Renal pelvis (tissue), 4 donors: ENCODE data around the gene PTGIR. TPM values are rescaled to one million over a fixed set of nuclear protein-coding genes. Genes with fewer than 3 reads are reported as not detected.

ENCODE experiments used
- DNase-seq: peaks from one replicate; pipeline ENCODE4 v3.0.0-alpha.2; 2013
- polyA plus RNA-seq, 3 donors: library from polyadenylated mRNA; unstranded; fragments of 120-200 nt; gene quantifications; one replicate each; pipeline ENCODE4 v1.2.1, GENCODE V29; 2013; ENCODE audit not compliant: insufficient read length in 3 of 3

The PTGIR gene
- polyA plus RNA-seq, 3 donors = 2.5 to 3.1 (median 2.6) TPM

GRCh38 chr19:46617601-46618000 is 7.3 kb downstream of the PTGIR start:
- DNase-seq = no peak

DNA sequence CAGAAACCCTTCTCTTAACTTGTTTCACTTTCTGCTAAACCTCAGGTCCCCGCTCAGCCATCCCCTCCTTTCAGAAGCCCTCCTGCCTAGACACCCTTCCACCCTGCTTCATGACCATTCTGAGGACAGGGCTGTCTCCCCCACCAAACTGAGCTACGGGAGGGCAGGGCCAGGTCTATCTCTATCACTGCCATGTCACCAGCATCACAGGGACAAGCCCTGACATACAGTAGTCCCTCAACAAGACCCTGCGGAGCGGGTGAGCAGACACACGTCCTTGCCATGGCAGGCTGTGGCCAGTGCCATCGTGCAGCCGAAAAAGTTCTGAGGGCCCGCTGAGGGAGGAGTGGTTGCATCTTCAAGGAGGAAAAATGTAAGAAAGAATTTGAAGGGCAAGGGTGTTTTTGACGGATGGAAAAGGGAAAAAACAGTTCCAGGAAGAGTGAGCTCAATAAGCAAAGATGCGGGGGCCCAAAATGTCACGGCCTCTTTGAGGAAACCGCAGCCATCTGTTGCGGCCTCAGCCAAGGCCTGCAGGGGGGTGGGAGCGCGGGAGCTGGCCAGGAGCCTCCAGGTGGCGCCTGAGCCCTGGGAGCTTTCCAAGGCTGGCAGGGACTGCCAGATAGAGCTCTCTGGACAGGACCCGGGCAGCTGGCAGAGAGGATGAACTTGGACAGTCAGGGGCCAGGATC is 8.1 kb downstream of the PTGIR start:
- DNase-seq = no peak

DNA sequence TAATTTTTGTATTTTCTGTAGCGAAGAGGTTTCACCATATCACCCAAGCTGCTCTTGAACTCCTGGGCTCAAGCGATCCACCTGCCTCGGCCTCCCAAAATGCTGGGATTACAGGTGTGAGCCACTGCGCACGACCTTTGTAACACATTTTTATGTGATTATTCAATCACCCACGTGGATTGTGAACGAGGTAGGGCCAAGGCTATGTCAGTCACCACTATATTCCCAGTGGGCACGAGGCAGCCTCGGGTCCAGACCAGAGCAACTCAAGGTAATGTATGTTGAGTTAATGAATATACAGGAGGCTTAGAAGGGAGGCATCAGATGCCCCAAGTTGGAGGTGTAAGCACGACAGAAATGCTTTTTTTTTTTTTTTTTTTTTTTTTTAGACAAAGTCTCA is 8.9 kb downstream of the PTGIR start:
- DNase-seq = no peak

GRCh38 chr19:46614114-46614722 is 10.7 kb downstream of the PTGIR start:
- DNase-seq = peak; percentile 73

- DNase-seq = no peak
Observed at GRCh38 chr19:46613525-46613924, 11.4 kb downstream of the PTGIR start.

DNA sequence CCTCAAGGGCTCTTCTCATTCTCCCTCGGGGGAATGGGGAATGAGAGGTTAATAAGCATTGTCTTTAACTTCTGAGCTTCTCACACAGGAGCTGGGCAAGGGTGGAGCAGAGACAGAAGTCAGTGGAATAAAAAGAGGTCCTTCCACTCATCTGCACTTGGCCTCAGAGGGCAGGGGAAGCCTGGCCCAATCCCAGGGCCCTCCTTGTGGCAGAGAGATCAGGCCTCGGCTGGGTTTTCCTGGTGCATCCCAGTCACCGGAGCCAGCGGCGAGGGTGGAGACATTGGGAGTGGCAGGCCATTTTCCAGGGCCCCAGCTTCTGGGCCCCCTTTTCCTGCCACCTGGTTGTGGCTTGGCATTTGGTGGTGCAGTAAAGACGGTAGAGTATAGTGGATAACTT is 13.1 kb downstream of the PTGIR start:
- no peak for DNase-seq

GRCh38 chr19:46610851-46611770 is 13.8 kb downstream of the PTGIR start:
- no peak for DNase-seq

DNA sequence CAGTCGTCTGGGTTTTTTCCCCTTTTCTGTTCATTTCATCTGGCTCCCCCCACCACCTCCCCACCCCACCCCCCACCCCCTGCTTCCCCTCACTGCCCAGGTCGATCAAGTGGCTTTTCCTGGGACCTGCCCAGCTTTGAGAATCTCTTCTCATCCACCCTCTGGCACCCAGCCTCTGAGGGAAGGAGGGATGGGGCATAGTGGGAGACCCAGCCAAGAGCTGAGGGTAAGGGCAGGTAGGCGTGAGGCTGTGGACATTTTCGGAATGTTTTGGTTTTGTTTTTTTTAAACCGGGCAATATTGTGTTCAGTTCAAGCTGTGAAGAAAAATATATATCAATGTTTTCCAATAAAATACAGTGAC is 14.5 kb downstream of the PTGIR start:
- no peak for DNase-seq

GRCh38 chr19:46609511-46610412 is 15.1 kb downstream of the PTGIR start:
- DNase-seq = no peak

DNA sequence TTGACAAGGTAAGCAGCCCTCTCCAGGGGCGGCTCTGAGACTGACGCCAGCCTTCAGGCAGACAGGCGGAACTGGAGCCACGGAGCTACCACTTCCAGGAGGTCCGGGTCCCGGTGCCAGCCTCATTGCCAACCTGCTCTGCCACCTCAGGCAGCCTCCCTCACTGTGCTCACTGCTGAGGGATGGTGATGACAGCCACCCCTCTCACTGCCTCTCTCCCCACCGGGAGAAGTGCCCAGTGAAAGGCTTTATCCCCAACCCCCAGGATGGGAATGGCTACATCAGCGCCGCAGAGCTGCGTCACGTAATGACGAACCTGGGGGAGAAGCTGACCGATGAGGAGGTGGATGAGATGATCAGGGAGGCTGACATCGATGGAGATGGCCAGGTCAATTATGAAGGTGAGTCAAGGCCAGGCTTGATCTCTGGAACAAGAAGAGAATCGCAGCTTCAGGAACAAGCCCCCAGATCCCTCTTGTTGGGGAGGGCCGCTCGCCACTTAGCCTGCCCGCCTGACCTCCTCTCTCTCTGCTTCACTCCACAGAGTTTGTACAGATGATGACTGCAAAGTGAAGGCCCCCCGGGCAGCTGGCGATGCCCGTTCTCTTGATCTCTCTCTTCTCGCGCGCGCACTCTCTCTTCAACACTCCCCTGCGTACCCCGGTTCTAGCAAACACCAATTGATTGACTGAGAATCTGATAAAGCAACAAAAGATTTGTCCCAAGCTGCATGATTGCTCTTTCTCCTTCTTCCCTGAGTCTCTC is 16.1 kb downstream of the PTGIR start:
- no peak for DNase-seq

- DNase-seq = no peak
Observed at GRCh38 chr19:46608178-46608577, 16.7 kb downstream of the PTGIR start.

GRCh38 chr19:46607448-46607841 is 17.4 kb downstream of the PTGIR start:
- DNase-seq = no peak

GRCh38 chr19:46606681-46607447 is 18.0 kb downstream of the PTGIR start:
- DNase-seq = no peak

DNA sequence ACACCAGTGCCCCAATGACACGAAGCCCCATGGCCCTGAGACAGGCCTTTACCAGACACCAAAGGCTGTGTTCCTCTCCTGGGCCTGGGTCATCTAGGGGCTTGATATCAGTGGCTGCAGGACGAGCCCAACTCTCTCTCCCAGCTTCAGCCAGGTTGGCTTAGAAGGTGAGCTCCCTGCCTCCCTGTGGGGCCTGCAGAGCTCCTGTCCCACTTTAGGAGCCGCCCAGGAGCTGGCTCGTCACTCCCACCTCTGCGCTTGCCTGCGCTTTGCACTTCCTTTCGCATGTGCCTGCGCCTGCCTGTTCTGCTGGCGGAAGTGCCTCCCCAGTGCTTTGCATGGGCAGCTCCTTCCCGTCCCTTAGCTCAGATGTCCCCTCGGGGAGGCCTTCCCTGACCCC is 18.9 kb downstream of the PTGIR start:
- no peak for DNase-seq

DNA sequence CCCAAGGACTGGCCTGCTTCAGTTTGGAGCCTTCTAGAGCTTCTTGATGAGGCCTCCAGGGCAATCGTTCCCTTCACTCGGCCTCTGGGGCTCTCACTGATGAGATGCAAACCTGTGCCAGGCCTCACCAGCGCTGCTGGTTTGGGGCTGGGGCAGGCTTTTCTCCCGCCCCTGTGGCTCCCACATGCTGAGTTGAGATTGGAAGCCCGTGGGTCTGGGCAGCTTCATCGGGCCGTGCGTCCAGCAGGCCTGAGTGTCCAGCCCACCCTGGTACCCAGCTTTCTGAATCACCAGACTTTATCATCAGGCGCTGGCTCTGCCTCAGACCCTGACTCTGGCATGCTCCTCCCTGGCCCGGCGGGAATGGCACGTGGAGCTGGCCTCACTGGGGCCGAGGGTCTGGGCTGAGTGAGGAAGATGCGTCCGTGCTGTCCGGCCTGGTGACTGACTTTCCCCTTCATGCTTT is 19.5 kb downstream of the PTGIR start:
- no peak for DNase-seq

GRCh38 chr19:46604781-46605355 is 20.0 kb downstream of the PTGIR start:
- no peak for DNase-seq

DNA sequence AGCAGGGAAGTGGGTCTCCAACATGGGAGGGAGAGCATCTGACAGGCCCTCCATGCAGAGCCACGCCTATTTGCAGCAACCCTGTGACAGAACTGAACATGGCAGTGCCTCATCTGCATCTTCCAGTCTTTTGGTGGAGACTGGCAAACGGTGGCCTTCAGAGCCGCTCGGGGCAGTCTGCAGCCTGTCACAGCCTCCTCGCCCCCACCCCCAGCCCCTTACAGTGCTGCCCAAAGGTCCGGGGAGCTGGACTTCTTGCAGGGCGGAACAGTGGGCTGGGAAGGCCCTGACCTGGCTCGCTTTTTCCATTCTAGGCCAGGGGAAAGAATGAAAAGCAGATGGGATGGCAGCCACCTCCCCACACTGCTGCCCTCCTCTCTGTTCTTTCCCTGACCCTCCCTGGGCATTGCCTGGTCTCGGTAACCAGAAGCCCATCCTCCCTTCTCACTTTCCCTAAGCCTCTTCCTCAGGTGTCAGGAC is 21.1 kb downstream of the PTGIR start:
- no peak for DNase-seq

DNA sequence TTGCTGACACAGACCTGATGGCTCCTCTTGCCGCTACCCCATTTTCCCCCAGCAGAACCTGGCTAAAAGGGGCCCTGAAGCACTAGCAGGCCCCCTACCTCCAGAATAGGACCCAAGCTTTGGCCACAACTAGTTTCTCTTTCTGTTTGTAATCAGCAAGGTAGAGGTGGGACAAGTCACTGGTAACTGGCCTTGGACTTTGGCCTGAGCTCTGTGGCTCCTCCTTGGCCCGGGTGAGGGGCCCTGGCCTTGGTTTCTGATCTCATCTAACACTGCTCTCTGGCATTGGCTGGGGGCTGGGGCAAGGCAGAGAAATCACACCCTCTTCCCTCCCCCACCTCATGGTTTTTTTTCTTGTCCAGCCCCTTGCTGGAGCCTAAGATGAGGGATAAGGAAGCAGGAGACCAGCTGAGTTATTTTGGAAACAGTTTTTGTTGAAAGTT is 21.7 kb downstream of the PTGIR start:
- no peak for DNase-seq

DNA sequence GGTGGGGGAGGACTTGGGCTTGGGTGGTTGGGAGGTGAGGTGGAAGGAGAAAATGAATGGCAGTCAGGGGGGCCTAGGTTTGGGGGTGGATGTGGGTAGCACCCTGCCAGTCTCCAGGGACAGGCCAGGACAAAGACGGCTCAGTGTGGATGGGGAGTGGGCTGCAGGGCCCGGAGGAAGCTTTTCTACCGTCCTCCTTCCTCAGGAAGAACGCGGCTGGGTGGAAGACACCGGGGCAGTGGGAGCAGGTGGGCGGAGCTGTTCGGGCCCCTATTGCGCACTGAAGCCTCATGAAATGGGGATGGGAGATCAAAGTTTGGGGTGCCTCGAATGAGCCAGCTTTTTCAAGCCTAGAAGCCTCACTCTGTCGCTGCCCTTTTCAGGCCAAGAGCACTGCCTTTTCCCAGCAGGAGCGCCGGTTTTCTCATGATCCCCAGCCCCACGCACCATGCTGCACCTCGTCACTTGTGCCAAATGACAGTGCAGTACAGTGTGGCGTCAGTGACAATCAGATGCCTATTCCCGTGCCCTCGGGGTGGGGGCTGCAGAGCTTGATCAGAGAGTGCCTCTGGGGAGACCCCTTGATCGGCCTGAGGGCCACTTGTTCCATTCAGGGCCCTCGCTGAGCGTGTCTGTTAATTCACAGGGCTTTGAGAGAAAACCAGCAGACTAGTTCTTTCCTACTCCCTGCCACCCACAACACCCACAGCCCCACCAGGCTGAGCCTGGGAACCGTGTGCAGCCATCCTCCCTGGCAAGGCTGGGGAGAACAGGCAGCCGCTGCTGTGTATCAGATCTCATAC is 22.3 kb downstream of the PTGIR start:
- DNase-seq = no peak
